ENCODE data around the gene CERS2.
A peak's percentile ranks its signal among the peaks of the same experiment; 100 is the strongest.

The CERS2 gene

DNA sequence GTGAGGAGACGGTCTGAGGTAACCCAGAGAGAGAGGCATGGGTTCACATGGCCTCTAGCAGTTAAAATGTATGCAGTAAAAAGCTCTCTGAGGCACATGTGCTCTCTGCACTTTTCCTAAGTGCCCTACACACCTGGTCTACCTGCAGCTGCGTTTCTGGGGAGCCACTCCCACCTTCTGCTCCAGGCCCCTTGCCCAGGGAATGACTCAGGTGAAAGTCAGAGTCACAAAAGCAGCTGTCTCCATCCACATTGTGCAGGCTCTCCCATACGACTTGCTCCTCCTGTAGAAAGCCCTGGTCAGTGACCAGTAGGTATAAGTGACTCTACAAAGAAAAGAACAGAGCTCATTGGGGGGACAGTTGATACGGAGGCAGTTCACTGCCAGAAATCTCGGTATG, 23.3 kb upstream of the CERS2 start:
- no peak for DNase-seq (ENCODE audit: low read depth)

DNA sequence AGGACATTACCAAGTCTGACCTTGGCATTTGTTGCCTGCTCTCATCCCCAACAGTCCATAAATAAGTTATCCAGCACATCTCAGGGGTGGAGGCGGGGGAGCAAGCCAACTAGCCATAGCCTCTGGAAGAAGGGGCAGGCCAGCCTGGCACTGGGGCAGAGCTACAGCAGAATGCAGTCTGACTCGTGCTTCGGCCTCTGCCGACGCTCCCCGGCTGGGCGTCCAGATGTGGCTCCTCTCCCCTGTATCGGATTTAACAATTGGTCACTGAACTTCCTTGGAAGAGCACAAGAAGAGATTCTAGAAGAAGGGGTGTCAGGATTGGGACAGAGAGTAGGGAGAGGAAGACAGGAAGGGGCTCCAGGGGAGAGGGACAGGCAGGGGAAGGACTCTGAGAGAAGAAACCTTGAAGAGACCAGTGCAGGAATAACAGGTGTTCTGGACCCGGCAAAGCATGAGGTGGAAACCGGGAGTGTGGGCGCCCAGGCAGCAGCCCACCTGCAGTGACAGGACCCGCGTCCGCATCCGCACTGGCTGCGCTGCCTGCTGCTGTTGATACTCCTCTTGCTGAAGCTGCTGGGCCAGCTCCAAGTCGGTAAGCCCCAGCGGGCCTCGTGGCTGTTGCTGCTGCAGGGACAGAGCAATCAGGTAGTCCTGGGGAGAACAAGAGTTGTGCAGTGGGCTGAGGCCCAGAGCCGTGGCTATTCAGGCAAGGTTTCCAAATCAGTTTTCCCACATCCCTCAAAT, 22.7 kb upstream of the CERS2 start:
- no peak for DNase-seq (ENCODE audit: low read depth)

- DNase-seq (ENCODE audit: low read depth), result no peak
These were observed 21.3 kb upstream of the CERS2 start for GRCh38 chr1:150995896-150996295.

DNA sequence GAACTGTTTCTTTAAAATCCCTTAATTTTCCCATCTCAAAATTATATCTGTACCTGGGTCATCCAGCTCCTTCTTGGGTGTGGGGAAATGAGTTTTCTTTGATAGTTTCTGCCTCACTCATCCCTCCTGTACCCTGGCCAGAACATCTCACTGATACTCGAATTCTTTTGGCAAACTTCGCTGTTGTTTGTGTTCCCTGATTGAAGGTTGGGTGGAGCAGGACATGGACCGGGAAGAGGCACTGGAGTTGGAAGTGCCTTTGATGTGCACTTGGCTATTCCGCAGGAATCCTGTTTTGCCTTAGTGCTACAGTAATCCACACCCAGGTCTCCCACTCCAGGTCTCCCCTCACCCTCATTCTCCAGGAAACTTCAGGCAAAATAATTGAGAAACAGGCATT, 20.8 kb upstream of the CERS2 start:
- DNase-seq (ENCODE audit: low read depth), result no peak

- no peak for DNase-seq (ENCODE audit: low read depth)
These were observed 19.6 kb upstream of the CERS2 start for GRCh38 chr1:150994248-150994647.

GRCh38 chr1:150992626-150993025, 18.0 kb upstream of the CERS2 start:
- no peak for DNase-seq (ENCODE audit: low read depth)

- DNase-seq (ENCODE audit: low read depth), result no peak
These were observed 13.3 kb upstream of the CERS2 start for GRCh38 chr1:150987924-150988323.

DNA sequence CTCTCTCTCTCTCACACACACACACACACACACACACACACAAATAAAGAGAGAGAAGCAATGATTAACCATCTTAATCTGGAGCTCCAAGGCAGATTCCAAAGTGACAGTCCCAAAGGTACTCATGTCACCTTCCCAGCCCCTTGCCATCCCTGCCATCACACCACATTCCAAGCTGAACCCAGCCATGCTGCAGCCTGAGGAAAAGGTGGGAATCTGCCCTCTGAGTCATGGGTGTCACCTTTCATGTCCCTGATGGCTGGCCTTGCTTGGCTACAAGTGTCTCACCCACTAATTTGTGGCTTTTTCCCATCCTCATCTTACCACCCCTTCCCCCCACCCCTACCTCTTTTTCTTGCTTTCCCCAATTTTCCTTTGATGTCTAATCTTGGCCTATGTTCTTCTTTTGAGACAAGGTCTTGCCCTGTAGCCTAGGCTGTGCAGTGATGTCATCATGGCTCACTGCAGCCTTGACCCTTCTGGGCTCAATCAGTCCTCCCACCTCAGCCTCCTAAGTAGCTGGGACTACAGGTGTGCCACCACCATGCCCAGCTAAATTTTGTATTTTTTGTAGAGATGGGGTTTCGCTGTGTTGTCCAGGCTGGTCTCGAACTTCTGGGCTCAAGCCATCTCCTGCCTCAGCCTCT, 10.7 kb upstream of the CERS2 start:
- DNase-seq (ENCODE audit: low read depth), result no peak

DNA sequence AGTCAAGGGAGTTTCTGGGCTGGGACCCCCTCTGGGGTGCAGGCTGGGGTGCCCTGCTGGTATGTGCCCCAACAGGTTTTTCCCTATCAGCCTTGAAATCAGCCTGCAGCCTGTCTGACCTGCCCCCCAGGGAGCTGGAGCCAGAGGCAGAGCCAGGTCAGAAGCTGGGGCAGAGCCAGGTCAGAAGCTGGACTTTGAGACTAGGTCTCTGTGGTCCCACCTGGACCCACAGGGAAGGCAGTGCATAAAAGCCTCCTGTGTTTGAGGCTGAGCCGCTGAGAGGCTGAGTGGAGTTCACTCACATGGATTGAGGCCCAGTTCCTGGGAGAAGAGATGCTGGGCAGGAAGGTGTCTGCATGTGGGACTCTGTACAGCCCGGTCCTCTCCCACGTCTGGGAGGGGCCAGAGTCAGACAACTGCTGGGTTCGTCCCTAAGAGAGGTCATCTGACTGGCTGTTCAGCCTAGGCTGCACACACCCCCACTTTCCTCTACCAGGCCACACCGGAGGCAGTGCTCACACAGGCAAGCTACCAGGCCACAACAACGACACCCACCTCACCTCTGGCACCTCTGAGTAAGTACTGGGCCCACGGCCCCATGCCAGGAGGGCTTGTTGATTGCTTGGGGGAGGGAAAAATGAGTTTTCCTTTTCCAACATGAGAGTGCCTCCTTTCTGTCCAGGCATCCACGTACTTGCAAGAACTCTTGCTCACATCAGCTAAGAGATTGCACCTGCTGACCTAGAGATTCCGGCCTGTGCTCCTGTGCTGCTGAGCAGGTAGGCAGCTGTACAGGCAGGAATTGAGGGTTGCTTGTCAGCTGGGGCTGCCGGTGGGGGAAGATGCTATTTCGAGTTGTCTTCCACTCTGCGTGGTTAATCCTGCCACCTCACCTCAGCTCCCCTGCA, 7.4 kb upstream of the CERS2 start, which contains the start of gene ANXA9:
Gene ANXA9 (plus strand): TSS at position 488 of the 908 bp plus-strand sequence. CDS start 814 bp downstream, outside the sequence.
- DNase-seq (ENCODE audit: low read depth), result no peak

DNA sequence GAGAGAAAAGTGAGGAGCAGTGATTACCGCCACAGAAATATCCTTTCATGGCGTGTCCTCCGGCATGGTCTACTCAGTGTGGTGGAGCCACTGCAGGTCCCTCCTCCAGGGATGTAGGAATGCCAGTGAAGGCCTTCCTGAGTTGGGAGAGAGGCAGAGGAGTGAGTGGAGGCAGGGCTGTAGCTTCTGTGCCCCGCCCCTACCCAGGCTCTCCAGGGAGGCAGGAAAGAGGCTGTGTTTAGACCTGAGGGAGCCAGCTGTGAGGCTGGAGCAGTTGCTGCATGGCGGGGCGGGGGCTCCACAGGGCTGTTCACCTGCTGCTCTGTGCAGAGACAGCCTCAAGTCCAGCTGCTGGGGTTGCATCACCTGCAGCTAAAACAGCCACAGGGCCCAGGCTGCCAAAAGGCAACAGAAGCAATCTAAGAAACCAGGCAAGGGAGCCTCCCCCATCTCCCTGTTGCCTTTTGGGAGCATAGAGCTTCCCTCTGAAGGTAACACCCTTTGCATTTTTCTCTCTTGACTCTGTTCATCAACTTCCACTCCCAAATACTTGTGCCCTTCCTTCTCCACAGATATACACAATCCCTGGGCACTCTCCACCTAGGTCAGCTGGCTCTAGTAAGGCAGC, 6.7 kb upstream of the CERS2 start:
- no peak for DNase-seq (ENCODE audit: low read depth)

- peak; percentile 44 for DNase-seq (ENCODE audit: low read depth)
These were observed 4.7 kb upstream of the CERS2 start for GRCh38 chr1:150979092-150980056.

- no peak for DNase-seq (ENCODE audit: low read depth)
These were observed 2.5 kb upstream of the CERS2 start for GRCh38 chr1:150976879-150977694.

GRCh38 chr1:150976401-150976821, 1.8 kb upstream of the CERS2 start:
- no peak for DNase-seq (ENCODE audit: low read depth)

DNA sequence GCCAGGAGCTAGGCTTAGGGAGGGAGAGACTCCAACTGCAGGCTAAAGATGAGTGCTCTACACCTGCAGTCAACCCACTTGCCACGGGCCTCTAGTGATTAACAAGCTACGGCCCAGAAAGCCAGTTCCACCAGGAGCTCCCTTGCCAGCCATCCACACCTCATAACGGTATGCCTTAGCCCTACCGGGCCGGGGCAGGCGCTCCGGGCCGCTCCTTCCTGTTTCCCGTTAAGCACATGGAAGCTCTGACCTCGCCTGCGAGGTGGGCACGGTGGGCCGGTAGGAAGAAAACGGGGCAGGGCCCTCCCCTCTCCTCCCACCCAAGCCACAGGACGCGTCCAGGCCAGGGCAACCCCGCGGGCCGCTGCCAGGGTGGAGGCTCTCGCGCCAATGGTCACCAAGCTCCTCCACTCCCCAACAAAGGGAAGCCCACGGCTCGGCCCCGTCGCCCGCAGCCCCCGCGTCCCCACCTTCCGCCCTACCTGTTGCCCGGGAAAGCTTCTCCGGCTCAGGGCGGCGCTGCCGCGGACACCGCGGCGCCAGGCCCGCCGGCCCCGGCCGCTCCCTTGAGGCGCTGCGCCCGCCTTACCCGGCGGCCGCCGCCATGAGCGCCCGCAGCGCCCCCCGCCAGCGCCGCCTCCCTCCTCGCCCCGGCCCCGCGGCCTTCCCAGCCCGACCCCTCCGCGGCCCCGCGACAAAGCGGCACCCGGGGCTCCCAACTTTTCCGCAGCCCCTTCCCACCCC, 627 bp downstream of the CERS2 start:
- DNase-seq (ENCODE audit: low read depth), result no peak

GRCh38 chr1:150973258-150973835, 1.3 kb downstream of the CERS2 start:
- DNase-seq (ENCODE audit: low read depth), result no peak

GRCh38 chr1:150972417-150972940, 2.2 kb downstream of the CERS2 start:
- no peak for DNase-seq (ENCODE audit: low read depth)

DNA sequence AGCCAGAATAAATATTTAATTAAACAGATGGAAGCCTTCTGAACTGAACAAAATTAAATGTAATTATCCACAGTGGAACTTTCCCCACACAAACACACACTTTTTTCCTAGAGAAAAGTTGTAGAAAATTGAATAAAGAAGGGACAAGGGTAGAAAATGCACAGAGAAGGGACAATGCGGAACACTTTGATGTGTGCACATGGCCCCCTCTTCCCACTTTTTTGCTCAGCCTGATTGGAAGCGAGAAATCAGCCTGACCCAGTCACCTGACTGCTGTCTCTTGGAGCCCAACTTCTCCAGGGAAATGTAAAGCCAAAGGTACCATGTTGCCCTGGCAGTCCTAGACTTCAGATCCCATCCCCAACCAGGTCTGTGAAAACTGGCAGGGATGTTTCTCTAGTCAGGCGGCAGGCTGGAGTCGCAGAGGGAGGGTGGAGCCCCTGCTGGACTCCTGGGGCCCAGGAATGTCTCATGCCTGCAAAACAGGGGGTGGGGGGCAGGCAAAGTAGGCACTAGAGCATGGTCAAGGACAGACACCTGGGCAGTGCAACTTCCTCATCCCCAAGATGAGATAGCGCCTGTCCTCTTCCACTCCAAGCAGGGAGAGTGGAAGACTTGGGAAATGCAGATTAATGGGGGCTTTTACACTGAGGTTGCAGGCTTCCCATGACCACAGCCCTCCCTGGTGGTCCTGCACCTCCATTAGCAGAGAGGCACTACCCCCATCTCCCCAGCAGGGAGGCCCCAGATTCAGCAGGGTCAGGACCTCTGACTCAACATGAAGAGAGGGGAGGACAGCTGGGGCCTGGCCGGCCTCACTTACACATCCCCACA, 2.8 kb downstream of the CERS2 start:
- no peak for DNase-seq (ENCODE audit: low read depth)
